ENCODE results near the gene BMF.

- TF ChIP-seq CTCF (IDR thresholded peaks at IDR 0.05): no peak
- no peak for TF ChIP-seq POLR2A (IDR thresholded peaks at IDR 0.05)
Observed at GRCh38 chr15:40110866-40111550, 2.3 kb upstream of the BMF start.

Data from thyroid gland (tissue), 4 donors.